Measurements from ENCODE around the gene LASP1NB.
"Not testable (repeated sequence)": the region's sequence is repeated elsewhere in the genome, so short reads cannot be mapped to it uniquely, and the experiment has no call there.

The LASP1NB gene

DNA sequence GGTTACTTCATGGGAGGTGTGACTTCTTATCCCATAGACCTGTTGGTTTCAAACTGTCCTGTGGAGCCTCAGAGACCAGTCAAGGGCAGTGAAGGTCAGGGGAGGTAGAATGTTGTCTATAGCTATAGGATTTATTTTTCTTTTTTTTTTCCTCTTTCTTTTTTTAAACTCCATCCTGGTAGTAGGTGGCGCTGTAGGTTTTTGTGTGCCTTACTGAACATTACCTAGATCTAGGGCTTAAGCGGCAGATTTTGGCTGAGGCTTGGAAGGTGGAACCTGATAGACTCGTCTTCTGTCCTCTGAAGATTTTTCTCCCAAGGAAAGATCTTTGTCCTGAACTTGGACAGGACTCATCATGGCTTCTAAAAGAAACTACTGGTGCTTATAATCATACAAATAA is 8.2 kb upstream of the LASP1NB start:
- DNase-seq (ENCODE audit: low spot score) = peak; percentile 12

DNA sequence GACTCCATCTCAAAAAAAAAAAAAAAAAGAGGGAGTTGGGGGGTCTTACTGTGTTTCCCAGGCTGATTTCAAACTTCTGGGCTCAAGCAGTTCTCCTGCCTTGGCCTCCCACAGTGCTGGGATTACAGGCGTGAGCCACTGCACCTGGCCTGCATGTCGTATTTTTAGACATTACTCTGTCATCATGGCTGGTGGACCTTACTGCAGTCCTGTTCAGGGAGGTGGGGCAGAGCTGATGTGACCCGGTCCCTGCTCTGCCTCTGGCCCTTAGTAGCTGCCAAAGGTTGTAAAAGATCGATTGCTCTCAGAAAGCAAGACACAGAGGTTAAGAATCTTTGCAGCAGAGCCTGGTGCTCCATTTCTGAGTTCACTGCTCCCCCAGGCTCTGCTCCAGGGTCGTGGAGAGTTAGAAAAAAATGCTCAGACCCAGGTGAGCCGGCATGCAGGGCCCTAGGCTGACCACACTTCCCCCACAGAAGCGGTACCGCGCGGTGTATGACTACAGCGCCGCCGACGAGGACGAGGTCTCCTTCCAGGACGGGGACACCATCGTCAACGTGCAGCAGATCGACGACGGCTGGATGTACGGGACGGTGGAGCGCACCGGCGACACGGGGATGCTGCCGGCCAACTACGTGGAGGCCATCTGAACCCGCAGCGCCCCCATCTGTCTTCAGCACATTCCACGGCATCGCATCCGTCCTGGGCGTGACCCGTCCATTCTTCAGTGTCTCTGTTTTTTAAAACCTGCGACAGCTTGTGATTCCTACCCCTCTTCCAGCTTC is 7.1 kb upstream of the LASP1NB start:
- no peak for DNase-seq (ENCODE audit: low spot score)

DNA sequence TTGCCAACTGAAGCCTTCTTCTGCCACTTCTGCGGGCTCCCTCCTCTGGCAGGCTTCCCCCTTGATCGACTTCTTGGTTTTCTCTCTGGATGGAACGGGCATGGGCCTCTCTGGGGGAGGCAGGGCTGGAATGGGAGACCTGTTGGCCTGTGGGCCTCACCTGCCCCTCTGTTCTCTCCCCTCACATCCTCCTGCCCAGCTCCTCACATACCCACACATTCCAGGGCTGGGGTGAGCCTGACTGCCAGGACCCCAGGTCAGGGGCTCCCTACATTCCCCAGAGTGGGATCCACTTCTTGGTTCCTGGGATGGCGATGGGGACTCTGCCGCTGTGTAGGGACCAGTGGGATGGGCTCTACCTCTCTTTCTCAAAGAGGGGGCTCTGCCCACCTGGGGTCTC is 6.5 kb upstream of the LASP1NB start:
- no peak for DNase-seq (ENCODE audit: low spot score)

DNA sequence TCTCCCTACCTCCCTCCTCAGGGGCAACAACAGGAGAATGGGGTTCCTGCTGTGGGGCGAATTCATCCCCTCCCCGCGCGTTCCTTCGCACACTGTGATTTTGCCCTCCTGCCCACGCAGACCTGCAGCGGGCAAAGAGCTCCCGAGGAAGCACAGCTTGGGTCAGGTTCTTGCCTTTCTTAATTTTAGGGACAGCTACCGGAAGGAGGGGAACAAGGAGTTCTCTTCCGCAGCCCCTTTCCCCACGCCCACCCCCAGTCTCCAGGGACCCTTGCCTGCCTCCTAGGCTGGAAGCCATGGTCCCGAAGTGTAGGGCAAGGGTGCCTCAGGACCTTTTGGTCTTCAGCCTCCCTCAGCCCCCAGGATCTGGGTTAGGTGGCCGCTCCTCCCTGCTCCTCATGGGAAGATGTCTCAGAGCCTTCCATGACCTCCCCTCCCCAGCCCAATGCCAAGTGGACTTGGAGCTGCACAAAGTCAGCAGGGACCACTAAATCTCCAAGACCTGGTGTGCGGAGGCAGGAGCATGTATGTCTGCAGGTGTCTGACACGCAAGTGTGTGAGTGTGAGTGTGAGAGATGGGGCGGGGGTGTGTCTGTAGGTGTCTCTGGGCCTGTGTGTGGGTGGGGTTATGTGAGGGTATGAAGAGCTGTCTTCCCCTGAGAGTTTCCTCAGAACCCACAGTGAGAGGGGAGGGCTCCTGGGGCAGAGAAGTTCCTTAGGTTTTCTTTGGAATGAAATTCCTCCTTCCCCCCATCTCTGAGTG is 5.9 kb upstream of the LASP1NB start:
- no peak for DNase-seq (ENCODE audit: low spot score)

DNA sequence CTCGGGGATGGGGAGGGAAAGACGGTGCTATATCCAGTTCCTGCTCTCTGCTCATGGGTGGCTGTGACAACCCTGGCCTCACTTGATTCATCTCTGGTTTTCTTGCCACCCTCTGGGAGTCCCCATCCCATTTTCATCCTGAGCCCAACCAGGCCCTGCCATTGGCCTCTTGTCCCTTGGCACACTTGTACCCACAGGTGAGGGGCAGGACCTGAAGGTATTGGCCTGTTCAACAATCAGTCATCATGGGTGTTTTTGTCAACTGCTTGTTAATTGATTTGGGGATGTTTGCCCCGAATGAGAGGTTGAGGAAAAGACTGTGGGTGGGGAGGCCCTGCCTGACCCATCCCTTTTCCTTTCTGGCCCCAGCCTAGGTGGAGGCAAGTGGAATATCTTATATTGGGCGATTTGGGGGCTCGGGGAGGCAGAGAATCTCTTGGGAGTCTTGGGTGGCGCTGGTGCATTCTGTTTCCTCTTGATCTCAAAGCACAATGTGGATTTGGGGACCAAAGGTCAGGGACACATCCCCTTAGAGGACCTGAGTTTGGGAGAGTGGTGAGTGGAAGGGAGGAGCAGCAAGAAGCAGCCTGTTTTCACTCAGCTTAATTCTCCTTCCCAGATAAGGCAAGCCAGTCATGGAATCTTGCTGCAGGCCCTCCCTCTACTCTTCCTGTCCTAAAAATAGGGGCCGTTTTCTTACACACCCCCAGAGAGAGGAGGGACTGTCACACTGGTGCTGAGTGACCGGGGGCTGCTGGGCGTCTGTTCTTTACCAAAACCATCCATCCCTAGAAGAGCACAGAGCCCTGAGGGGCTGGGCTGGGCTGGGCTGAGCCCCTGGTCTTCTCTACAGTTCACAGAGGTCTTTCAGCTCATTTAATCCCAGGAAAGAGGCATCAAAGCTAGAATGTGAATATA is 4.8 kb upstream of the LASP1NB start:
- no peak for DNase-seq (ENCODE audit: low spot score)

DNA sequence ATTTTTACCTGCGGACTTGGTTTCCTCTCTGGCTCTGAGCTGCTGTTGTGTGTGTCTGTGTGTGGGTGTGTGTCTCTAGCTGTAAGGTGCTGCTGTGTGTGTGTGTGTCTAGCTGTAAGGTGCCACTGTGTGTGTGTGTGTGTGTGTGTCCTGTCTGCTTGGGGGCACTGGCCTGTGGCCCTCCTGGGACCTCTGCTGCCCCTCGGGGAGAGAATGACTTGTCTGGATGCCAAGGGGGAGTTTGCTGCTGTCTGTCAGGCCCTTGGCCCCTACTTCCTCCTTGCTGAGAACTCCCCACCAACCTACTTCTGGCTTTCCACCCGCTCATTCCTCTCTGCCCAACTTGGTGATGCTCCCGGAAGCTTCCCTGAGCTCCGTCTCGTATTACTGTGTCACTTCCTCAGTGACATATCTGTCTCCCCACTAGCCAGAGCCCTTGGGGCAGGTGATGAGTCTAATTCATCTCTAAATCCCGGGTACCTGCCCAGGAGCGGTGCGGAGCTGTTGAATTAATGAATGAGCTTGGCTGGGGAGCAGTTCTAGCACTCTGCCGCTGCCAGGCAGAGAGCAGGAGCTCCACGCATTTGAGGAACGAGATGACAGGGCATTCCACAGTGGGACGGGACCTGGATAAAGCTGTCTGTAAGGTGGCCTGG is 3.5 kb upstream of the LASP1NB start:
- DNase-seq (ENCODE audit: low spot score) = no peak

DNA sequence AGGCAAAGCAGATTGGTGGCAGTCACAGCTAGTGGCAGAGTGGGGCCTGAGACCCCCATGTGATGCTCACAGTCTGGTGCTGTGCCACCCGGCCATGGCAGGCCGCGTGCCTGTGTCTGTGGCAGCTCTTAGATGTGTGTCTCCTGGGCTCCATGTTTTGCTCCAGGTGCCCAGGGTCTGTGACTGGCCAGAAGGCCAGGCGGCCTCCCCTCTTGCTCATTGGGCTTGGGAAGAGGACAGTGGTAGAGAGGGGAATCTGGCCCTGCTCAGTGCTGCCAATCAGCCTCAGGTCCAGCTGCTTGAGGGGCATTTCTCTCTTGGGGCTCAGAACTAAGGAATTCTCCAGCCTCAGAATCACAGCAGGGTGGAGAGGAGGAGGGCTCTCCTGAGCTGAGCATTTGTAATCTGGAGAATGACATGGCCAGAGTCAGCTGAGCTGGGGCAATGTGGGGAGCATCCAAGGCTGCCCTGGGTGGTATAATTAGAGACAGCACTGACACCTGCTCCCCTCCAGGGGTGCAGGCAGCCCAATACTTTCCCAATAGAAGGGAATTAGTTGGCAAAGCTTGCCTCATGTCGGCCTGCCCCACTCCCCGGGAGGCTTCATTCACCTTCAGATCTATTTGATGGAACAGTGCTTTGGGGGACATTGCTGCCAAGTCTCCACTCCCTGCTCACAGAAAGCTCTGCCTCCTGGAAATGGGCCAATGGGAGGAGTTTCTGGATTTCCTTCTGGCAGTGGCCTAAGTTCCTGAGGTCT is 2.7 kb upstream of the LASP1NB start:
- peak; percentile 76 for DNase-seq (ENCODE audit: low spot score)

DNA sequence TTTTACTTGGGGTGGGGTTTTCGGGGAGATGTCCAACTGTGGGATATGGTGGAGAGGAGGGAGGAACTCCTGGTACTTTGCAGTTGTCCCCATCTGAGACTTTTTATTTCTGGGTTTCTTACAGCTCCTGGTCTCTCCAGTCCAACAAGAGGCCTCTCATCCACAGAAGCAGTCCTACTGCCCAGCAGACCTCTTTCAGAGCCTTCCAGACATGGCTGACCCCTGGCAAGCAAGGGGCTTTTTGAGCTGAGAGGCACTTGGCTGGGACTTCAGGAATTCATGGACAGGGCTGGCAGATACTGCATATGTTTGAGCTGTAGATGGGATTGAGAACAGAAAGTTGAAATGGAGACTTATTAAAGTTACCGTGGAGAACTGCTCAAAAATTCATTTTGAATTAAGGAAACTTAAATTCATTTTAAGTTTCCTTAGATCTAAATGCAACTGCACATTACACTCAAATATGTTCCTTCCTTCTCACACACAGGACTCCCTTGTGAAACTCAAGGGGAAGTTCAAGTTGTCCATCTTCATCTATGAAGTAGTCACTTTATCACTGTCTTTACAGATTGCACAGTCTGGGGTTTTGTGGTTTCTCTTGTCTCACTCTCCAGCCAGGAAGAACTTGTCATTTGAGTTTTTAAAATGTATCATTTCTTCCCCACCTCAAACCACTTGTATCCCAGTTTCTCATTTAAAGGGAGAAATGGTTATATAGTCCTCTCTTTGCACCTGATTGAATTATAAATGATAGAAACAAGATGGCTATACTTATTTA is 1.1 kb downstream of the LASP1NB start:
- DNase-seq (ENCODE audit: low spot score) = no peak

DNA sequence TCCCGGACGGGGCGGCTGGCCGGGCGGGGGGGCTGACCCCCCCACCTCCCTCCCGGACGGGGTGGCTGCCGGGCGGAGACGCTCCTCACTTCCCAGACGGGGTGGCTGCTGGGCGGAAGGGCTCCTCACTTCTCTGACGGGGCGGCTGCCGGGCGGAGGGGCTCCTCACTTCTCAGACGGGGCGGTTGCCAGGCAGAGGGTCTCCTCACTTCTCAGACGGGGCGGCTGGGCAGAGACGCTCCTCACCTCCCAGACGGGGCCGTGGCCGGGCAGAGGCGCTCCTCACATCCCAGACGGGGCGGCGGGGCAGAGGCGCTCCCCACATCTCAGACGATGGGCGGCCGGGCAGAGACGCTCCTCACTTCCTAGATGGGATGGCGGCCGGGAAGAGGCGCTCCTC is 5.4 kb downstream of the LASP1NB start:
- not testable (repeated sequence) for DNase-seq (ENCODE audit: low spot score)

DNA sequence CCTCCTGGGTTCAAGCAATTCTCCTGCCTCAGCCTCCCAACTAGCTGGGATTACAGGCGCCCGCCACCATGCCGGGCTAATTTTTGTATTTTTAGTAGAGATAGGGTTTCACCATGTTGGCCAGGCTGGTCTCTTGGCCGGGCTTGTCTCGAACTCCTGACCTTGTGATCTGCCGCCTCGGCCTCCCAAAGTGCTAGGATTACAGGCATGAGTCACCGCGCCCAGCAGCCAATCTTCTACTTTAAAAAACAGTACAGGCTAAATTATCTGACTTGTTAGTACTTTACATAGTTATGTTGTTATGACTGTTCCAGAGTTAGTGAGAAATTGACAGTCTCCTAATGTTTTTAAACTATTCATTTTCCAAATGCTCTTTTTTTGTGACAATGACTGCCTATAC is 8.5 kb downstream of the LASP1NB start:
- DNase-seq (ENCODE audit: low spot score) = not testable (repeated sequence)

DNA sequence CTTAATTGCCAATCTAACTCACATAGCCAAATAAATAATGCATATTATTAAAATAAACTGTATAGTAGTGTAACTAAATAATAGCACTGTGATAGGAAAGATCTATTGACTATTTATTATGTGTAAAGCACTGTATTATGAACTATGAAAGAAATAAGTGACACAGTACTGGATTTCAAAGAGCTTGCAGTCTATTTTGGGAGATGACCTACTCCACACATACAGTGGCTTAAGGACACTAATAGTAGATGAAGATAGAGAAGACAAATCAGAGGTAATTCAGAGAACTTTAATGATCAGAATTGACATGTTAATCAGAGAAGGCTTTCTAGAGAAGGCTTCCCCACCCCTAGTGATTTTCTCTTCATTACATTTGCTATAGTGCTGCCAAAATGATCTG is 14.6 kb downstream of the LASP1NB start:
- no peak for DNase-seq (ENCODE audit: low spot score)

DNA sequence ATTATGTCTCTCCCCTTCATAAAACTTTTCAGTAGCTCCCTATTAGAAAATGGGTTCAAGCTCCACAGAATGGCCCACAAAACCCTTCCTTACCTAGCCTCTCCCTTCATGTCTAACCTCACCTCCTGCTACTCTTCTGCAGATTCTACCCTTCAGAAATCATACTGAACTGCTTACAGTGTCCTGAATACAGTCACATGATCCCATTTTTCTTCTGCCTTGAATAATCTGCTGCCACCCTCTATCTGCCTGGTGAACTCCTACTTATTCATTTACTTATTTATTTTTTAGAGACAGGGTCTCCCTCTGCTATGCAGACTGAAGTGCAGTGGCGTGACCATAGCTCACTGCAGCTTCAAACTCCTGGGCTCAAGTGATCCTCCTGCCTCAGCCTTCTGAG is 15.0 kb downstream of the LASP1NB start:
- DNase-seq (ENCODE audit: low spot score) = no peak

DNA sequence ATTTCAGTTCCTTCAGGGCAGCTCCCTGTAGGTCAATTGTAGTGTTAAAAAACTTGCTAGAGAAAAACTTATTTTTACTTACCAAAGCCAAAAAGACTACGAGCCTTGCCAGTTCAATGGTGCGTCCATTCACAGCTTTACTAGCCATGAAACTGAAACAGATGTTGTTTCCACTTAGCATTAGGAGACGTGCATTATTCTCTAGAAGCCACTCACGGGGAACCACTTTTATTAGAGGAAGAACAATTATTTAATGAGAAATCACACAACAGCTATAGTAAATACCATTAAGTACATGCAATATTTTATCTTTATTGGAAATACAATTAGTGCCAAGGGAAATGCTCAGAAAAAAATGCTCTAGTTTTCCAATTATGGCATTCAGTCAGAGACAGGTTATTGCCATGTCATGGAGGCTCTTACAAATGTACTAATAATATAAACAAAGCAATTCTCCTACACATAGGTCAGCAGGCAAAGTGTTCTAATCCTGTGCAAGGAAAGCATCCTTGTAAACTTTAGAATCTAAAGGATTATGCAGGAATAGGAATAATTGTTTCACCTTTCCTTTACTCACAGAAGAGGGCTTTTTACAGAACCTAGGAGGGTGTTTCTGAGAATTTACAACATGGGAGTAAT is 17.4 kb downstream of the LASP1NB start:
- DNase-seq (ENCODE audit: low spot score) = no peak

DNA sequence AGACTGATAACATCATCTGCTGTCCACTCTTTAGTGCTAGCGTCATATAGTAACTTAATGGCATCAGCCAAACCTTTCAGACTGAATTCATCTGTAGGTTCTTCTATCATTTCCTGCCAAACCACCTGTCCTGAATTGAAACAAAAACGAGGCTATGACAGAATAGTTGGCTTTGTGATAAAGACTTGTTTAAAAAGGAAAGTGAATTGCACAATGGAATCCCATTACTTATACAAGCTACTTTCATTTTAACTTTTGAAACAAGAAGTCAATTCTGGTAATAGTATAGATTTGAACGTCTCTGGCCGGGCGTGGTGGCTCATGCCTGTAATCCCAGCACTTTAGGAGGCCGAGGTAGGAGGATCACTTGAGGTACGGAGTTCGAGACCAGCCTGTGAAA is 18.2 kb downstream of the LASP1NB start:
- DNase-seq (ENCODE audit: low spot score) = no peak

DNA sequence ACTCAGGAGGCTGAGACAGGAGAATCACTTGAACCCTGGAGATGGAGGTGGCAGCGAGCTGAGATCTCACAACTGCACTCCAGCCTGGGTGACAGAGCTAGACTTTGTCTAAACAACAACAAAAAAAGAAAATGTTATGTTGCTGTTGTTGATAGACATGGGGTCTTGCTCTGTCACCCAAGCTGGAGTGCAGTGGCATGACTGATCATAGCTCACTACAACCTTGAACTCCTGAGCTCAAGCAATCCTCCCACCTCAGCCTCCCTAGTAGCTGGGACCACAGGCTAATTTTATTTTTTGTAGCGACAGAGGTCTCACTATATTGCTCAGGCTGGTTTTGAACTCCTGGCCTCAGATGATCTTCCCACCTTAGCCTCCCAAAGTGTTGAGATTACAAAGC is 21.8 kb downstream of the LASP1NB start:
- no peak for DNase-seq (ENCODE audit: low spot score)

DNA sequence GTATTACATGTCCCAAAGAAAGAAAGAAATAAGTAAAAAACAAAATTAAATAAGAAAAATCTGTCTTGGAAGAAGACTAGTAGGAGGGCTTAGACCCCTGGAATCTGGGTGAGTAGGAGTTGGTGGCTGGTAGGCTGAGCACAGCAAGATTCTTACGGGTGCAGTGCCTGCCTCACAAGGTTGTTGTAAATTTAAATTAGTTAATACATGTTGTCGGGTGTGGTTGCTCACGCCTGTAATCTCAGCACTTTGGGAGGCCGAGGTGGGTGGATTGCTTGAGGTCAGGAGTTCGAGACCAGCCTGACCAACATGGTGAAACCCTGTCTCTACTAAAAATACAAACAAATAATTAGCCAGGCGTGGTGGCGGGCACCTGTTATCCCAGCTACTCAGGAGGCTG is 28.4 kb downstream of the LASP1NB start:
- DNase-seq (ENCODE audit: low spot score) = not testable (repeated sequence)

DNA sequence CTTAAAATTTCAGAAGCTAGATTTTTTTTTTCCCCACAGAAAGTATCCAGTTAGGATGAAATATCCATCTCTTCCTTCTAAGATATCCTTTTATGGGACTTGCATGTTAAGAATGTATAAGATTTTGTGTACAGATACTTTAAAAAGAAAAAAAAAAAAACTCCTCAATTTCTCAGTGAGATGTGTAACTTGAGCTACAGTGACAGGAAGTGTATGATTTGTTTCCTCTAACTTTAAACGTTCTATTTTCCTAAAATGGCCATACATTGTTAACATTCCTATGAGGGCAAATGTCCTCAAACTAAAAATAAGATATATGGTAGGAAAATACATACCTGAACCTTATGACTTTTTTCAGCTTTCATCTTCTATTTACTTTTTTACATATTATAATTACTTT is 32.9 kb downstream of the LASP1NB start:
- DNase-seq (ENCODE audit: low spot score) = no peak

DNA sequence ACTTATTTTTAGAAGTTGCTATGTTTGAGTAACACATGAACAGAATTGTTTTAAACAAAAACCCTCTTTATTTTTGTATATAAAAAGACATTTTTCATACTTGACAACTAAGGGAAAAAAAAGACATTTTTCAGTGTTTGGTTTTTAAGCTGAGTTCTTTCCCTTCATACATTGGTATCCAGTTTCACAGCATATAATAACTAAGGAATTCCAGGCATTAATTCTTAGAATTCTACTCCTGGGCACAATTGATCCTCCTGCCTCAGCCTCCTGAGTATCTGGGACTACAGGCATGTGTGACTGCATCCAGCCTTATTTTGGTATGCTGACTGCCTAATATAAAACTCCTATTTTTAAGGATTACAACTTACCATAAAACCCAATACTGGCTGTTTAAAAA is 33.3 kb downstream of the LASP1NB start:
- DNase-seq (ENCODE audit: low spot score) = no peak

DNA sequence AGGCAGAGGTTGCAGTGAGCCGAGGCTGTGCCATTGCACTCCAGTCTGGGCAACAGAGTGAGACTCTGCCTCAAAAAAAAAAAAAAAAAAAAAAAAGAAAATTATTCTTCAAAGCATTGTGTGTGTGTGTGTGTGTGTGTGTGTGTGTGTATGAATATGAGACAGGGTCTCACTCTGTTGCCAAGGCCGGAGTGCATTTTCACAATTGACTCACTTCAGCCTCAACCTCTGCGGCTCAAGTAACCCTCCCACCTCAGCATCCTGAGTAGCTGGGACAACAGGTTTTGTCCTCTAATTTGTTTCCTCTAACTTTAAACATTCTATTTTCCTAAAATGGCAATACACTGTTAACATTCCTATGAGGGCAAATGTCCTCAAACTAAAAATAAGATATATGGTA is 34.1 kb downstream of the LASP1NB start:
- no peak for DNase-seq (ENCODE audit: low spot score)

DNA sequence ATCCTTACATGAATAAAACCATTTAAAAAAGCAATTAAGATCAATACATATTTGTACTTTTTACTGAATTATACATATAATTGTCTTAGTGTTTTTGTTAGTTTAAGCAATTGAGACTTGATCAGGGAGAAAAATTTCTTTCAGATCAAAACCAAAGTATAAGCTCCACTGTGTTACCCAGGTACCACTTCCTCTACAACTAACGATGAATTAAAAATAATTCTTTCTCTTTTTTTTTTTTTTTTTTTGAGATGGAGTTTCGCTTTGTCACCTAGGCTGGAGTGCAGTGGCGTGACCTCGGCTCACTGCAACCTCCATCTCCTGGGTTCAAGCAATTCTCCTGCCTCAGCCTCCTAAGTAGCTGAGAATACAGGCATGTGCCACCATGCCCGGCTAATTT is 35.0 kb downstream of the LASP1NB start:
- DNase-seq (ENCODE audit: low spot score) = no peak

Measured in ureter (tissue), 1 donor.